Measurements from ENCODE around the gene SLC7A4. TPM values are rescaled to one million over a fixed set of nuclear protein-coding genes. Genes with fewer than 3 reads are reported as not detected.
"Not testable (repeated sequence)": the region's sequence is repeated elsewhere in the genome, so short reads cannot be mapped to it uniquely, and the experiment has no call there.

Gene SLC7A4
- total RNA-seq, 1 experiment from 2014 or later: not detected

DNA sequence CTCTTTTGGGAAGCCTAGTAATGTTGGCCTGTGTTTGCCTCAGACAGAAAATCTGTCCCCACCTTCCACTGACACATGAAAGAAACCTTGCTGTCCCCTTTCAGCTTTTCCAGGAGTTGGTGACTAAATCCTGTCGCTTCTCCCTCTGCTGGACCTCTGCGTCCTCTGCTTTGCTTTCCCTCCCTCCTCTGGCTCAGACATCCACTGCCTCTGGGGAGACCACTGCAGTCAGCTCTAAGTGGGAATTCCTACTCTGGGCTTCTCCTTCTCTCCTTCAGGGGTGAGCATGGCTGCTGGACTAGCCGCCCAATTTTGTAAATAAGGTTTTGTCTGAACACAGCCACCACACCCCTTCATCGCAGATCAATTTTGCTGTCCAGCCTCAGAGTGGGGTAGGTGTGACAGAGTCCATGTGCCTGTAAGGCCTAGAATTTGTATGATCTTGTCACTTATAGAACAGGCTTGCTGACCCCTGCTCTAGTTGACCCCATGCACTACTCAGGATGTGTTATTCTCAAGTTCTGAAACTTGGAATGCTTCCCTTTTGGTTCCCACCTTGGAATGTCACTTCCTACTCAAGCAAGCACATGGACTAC lies 36.4 kb upstream of the SLC7A4 start:
- DNase-seq: peak; percentile 47

DNA sequence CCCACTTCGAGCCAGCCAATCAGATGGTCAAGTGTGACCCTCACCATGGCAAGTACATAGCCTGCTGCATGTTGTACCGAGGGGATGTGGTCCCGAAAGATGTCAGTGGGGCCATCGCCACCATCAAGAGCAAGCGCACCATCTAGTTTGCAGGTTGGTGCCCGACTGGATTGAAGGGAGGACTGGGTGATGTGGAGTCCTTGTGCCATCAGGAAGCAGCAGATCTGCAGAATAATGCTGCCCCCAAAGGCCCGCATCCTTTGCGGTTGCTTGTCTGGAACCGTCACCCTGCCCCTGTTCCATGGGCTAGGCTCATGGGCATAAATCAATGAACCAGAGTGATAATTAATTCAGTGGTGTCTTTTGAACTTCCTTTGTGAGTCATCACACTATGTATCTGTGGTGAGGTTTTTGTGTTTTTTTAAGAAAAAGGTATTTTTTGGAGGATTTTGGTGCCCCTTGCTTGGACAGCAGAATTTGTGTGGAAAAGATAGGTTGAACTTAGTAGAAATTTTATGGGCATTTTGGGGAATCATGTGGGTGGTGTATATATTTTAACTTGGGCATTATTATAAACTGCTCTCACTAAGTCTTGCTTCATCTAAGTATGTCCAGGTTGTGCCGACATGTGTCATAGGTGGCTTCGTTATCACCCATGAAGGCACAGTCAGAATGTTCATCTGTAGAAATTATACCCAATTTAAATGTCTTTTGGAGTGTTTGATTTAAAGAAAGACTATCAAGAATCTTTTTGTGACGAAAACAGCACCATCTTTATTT lies 35.7 kb upstream of the SLC7A4 start:
- H3K36me3 ChIP-seq (replicated peaks; ENCODE audit: control insufficient read depth, insufficient read depth, low read length): no peaks in the 10 kb centered on the region
- H3K27me3 ChIP-seq (ENCODE audit: control insufficient read depth, insufficient read depth, low read length): no peaks in the 10 kb centered on the region
- no peak overlapping the region for H3K4me3 ChIP-seq (ENCODE audit: insufficient read depth, low read depth, low read length)
- DNase-seq: no peak

More for the DNA sequence above, 36.4 kb upstream of the SLC7A4 start:
- H3K36me3 ChIP-seq (replicated peaks; ENCODE audit: control insufficient read depth, insufficient read depth, low read length): no peaks in the 10 kb centered on the region
- H3K27me3 ChIP-seq (ENCODE audit: control insufficient read depth, insufficient read depth, low read length): no peaks in the 10 kb centered on the region
- H3K4me3 ChIP-seq (ENCODE audit: insufficient read depth, low read depth, low read length): no peak overlapping the region

GRCh38 chr22:21067075-21067900 lies 34.9 kb upstream of the SLC7A4 start:
- Histone ChIP-seq H3K36me3 (replicated peaks; ENCODE audit: control insufficient read depth, insufficient read depth, low read length) (no peaks in the 10 kb centered on the region), H3K4me3 (ENCODE audit: insufficient read depth, low read depth, low read length) (no peak overlapping the region), H3K27me3 (ENCODE audit: control insufficient read depth, insufficient read depth, low read length) (no peaks in the 10 kb centered on the region)
- no peak for DNase-seq

DNA sequence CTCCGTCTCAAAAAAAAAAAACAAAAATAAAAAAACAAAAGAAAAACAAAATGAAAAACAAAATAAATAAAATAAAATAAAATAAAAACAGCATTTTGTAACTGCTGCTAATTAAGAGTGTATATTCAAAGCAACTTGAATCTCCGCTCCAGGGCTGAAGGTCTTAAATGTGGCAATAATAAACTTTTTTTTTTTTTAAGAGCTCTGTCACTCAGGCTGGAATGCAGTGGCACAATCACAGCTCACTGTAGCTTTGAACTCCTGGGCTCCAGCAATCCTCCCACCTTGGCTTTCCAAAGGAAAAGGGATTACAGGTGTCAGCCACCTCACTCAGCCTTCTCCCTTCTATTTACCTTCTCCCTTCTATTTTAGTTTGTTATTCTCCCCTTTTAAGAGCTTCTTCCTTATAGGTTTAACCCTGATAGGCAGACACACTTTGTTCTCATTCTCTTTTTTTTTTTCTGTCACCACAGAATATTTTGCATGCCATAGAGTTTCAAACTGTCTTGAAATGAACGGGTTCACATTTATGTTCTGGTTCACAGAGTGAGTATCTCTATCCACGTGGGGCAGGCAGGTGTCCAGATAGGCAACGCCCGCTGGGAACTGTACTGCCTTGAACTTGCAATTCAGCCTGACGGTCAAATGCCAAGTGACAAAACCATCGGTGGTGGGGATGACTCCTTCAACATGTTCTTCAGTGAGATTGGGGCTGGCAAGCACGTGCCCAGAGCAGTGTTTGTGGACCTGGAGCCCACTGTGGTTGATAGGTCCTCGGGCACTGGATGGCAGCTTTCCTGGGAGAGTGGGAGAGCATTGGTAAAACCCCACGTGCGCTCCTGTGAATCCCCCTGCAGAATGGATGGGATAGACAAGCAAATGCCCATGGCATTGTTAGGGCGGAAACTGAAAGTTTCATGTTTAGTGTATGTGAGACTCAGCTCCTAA lies 32.8 kb upstream of the SLC7A4 start:
- Histone ChIP-seq H3K4me3 (ENCODE audit: insufficient read depth, low read depth, low read length) (no peak overlapping the region), H3K27me3 (ENCODE audit: control insufficient read depth, insufficient read depth, low read length) (no peaks in the 10 kb centered on the region), H3K36me3 (replicated peaks; ENCODE audit: control insufficient read depth, insufficient read depth, low read length) (no peaks in the 10 kb centered on the region)
- DNase-seq: no peak

DNA sequence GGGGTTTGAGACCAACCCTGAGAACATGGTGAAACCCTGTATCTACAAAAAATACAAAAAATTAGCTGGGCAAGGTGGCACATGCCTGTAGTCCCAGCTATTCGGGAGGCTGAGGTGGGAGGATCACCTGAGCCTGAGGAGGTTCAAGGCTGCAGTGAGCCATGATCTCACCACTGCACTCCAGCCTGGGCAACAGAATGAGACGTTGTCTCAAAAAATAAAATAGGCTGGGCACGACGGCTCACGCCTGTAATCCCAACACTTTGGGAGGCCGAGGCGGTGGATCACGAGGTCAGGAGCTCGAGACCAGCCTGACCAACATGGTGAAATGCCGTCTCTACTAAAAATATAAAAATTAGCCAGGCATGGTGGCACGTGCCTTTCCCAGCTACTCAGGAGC lies 32.1 kb upstream of the SLC7A4 start:
- DNase-seq; H3K36me3 ChIP-seq (replicated peaks; ENCODE audit: control insufficient read depth, insufficient read depth, low read length); H3K27me3 ChIP-seq (ENCODE audit: control insufficient read depth, insufficient read depth, low read length); H3K4me3 ChIP-seq (ENCODE audit: insufficient read depth, low read depth, low read length): not testable (repeated sequence)

- H3K27me3 ChIP-seq (ENCODE audit: control insufficient read depth, insufficient read depth, low read length); H3K36me3 ChIP-seq (replicated peaks; ENCODE audit: control insufficient read depth, insufficient read depth, low read length); H3K4me3 ChIP-seq (ENCODE audit: insufficient read depth, low read depth, low read length); DNase-seq: not testable (repeated sequence)
Observed at GRCh38 chr22:21061660-21062321, 29.4 kb upstream of the SLC7A4 start.

DNA sequence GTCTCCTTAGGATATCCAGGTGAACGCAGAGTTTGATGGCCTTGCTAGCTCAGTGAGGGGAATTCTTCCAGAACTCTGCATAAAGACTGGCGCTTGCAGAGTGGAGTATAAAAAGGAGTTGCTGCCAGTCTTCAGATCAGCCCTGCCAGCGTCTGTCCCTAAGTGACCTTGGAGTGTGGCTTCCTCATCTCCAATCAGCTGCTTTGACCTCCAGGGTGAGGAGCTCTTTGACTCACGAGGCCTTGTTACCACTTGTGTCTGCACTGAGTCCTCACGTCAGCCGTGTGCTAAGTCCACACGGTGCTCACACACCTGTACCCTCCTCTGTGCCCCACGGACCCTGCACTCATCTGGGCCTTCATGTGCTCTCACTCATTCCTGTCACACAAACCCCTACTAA lies 28.0 kb upstream of the SLC7A4 start:
- not testable (repeated sequence) for H3K4me3 ChIP-seq (ENCODE audit: insufficient read depth, low read depth, low read length); H3K27me3 ChIP-seq (ENCODE audit: control insufficient read depth, insufficient read depth, low read length); H3K36me3 ChIP-seq (replicated peaks; ENCODE audit: control insufficient read depth, insufficient read depth, low read length); DNase-seq

DNA sequence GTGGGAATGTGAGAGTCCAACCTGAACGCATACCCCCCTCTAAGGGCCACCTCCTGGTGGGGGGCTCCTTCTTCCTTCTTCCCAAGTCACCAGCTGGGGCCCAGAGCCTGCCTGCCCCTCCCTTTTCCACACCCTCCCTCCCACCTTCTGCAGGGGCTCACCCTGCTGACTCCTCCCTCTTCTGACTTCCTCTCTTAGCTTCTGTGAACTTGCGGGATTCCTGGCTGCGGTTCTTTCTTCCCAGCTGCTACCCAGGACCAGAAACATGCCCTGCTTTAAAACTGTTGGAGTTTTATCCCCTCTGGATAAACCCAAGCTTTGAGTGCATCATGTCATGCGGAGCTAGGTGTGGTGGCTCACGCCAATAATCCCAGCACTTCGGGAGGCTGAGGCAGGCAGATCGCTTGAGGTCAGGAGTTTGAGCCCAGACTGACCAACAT lies 23.5 kb upstream of the SLC7A4 start:
- H3K36me3 ChIP-seq (replicated peaks; ENCODE audit: control insufficient read depth, insufficient read depth, low read length): no peaks in the 10 kb centered on the region
- no peaks in the 10 kb centered on the region for H3K27me3 ChIP-seq (ENCODE audit: control insufficient read depth, insufficient read depth, low read length)
- no peak overlapping the region for H3K4me3 ChIP-seq (ENCODE audit: insufficient read depth, low read depth, low read length)
- DNase-seq: peak; percentile 81

- no peak overlapping the region for H3K4me3 ChIP-seq (ENCODE audit: insufficient read depth, low read depth, low read length)
- H3K36me3 ChIP-seq (replicated peaks; ENCODE audit: control insufficient read depth, insufficient read depth, low read length): no peaks in the 10 kb centered on the region
- no peaks in the 10 kb centered on the region for H3K27me3 ChIP-seq (ENCODE audit: control insufficient read depth, insufficient read depth, low read length)
- no peak for DNase-seq
Observed at GRCh38 chr22:21055564-21055834, 23.1 kb upstream of the SLC7A4 start.

- no peak for DNase-seq
- Histone ChIP-seq H3K27me3 (ENCODE audit: control insufficient read depth, insufficient read depth, low read length) (no peaks in the 10 kb centered on the region), H3K36me3 (replicated peaks; ENCODE audit: control insufficient read depth, insufficient read depth, low read length) (no peaks in the 10 kb centered on the region), H3K4me3 (ENCODE audit: insufficient read depth, low read depth, low read length) (no peak overlapping the region)
Observed at GRCh38 chr22:21054714-21055563, 22.6 kb upstream of the SLC7A4 start.

- peak; percentile 51 for DNase-seq
Observed at GRCh38 chr22:21054046-21054713, 21.8 kb upstream of the SLC7A4 start.

DNA sequence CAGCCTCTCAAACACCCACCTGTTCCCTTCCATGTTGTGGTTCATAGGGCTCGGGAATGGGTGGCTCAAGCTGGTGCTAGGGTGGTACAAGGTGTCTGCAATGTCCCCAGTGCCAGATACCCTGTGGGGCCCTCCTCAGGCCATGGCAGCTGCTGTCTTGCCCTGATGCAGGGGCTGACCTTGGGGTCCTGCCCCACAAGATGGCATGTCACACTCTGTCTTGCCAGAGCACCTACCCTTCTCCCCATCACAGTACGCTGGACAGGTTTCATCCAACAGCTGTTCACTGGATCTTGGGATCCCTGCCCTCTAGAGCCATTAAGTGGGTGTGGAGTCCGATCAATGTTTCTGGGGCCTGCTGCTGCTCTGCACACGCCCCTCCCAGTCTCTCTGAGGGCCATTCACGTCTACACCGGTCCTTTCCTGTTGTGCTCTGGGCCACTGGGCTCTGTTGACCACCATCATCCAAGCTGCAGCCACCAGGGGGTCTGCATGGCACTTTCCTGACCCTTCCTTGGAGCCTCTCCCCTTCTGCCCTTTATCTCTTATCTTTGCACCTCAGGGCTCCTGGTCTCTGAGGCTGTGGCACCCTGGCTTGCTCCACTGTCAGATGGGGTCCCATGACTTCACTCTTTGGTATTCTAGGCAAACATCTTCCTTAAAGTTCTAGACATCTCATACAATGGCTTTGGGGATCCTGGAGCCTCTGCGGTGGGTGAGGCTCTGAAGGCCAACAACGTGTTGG lies 20.5 kb upstream of the SLC7A4 start:
- no peaks in the 10 kb centered on the region for H3K27me3 ChIP-seq (ENCODE audit: control insufficient read depth, insufficient read depth, low read length)
- no peak for DNase-seq
- no peak overlapping the region for H3K4me3 ChIP-seq (ENCODE audit: insufficient read depth, low read depth, low read length)
- no peaks in the 10 kb centered on the region for H3K36me3 ChIP-seq (replicated peaks; ENCODE audit: control insufficient read depth, insufficient read depth, low read length)

More at GRCh38 chr22:21054046-21054713, 21.8 kb upstream of the SLC7A4 start:
- H3K36me3 ChIP-seq (replicated peaks; ENCODE audit: control insufficient read depth, insufficient read depth, low read length): no peaks in the 10 kb centered on the region
- no peaks in the 10 kb centered on the region for H3K27me3 ChIP-seq (ENCODE audit: control insufficient read depth, insufficient read depth, low read length)
- no peak overlapping the region for H3K4me3 ChIP-seq (ENCODE audit: insufficient read depth, low read depth, low read length)

All from H7 (cell line).